GM04504 (cell line): Measurements from ENCODE around the gene SAMD5.

Source experiments
- DNase-seq: peaks from one replicate; pipeline ENCODE4 v3.0.0-alpha.2; 2012; ENCODE audit warnings: low read depth

SAMD5 gene

DNA sequence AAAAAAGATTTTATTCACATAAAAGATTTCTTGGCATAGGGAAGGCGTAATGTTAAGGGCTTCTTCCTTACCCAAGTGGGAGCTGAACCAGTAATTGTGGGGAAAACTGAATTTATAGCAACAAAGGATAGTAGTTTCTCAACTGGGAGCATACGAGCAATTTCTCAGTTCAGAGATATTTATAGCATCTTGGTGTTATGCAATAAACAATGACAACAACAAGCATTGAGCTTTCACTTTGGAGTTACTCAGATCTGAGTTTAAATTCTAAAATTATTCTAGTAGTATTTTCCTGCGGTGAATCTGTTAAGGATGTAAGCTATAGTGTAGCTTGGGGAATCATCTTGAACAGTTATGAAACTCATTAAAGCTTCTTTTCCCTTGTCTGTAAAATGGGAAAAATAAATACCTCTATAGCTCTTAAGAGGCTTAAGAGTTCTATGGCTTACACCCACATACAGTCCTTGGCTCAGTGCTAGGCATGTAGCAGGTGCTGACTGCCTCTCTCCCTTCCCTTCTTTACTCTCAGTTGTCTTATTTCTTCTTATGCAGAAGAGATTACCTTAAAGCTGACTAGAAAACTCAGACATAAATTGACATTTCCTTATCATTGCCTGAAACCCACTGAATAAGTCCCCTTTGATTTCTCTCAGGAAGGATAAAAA, 58.8 kb downstream of the SAMD5 start:
- DNase-seq, result no peak

DNA sequence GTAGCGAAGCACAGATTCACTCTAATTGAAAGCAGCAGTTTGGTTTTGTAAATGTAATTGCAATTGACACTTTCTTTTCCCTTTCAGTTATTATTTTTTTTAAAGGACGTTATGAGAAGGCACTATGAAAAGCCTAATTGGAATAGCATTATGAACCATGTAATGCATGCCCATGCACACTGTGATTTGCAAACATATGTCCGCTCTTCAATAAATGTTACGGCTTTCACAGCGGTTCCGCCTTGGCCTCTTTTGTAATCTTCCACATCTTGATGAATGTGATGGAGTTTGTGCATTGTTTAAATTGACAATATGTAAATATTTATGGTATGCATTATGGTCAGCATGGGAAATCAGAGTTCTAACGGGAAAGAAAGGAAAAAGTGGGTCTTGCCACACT, 61.3 kb downstream of the SAMD5 start:
- DNase-seq, result no peak

DNA sequence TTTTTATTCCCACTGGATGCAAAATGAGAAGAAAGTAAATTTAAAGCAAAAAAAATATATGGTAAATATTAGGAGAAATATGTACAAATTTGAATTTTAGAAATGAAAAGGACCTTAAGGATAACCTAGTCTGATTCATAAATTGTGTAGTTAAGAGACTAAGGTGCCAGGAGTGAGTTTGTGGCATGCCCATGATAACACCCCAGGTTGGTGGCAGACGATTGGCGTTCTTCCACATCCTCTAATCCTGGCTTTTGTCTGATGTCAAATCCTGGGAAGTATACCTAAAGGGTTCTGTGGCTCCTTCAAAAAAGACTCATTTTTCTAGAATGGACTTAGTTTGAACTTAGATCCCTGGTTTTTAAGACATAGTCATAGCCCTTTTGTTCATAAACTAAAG, 62.2 kb downstream of the SAMD5 start:
- DNase-seq, result no peak

DNA sequence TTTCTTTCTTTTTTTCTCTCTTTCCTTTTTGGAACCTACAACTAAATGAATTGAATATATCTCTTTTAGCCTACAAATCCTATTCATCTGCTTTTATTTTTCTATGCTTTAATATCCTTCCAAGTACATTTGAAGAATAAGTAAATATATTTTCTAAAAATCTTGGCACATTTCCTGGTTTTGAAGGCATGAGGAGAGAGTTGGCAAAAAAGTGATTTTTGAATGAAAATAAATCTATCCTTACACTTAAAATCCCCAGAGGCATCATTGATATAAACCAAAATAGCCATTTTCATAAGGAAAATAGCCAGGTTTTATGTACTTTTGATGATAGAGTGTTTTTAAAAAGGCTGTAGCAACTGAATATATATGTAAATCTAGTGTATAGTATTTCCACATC, 69.0 kb downstream of the SAMD5 start:
- DNase-seq, result no peak

DNA sequence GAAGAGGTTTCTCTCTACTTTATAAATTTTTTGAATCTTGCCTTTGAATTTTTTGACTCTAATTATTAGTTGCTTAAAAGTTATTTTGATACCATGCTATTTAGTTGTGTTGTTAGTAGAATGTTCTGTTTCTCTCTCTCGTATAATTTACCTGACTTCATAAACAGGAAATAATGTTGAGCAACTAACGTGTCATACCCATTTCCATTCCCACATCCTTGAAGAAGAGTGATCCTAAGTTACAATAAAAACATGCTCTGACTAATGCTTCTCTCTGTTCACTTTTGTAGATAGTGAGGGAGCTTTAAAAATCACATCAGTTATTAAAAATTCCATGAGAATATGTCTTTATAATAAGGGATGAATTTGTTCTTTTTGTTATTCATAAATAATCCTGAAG, 69.7 kb downstream of the SAMD5 start:
- DNase-seq, result no peak

DNA sequence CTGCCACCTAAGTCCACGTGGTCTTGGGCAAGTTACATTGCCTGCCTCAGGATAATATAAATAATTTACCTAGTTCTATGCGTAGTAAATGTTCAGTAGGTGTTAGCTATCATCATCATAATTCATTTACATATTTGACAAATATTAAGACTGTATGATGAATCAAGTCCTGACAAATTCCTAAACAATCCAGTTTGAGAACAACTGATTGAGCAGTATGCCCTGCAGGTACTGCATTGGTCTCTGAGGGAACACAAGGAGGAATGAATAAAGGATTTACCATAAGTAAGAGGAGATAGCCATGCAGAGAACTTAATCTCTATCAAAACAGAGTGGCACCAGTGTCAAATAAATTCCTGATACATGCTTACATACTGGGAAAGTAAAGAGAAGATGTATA, 70.4 kb downstream of the SAMD5 start:
- no peak for DNase-seq

DNA sequence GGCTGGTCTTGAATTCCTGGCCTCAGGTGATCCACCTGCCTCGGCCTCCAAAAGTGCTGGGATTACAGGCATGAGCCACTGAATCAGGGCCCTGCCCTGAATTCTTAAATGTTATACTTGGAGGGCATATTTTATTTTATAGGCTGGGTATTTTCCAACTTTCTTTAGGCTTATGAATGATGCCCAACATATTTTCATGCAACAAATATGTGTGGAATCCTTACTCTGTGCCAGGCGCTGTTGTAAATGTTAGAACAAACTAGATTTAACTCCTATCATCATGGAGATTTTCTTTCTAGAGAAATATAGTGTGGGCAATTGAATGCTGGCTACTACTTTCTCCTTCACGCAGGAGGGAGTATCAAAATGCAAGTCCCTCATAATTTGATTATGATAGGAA, 71.2 kb downstream of the SAMD5 start:
- no peak for DNase-seq

DNA sequence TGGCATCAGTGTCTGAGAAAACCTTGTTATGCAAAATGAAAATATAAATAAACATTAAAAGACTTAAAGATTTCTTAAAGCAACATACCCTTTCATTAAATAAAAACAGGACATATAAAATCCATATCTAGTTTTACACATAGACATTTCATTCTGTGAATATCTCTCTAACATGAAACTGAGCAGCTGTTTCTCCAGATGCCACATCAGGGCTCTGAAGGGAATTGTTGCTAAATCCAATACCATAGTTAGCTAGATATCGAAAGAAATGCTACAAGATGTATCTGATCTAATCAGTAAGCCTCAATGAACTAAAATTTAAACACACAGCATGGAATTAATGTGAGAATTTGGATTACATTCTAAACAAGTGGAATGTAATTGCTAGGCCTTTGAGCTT, 74.5 kb downstream of the SAMD5 start:
- DNase-seq, result no peak

DNA sequence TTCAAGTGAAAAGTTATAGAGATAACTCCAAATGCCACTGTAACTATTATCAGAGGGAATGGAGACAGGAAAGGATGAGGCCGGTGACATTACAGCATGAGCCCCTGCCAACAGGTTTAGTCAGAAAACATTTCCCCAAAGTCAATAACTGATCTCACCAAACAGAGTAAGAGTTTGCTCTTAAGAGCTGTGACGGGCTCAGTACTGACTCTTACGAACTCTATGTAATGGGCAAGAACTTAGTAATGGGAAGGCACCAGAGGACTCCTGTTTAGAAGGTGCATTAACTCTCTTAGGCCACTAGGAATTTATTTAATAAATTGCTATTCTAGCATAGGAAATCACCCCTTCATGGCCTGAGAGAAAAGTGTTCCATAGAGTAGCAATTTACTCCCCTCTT, 76.8 kb downstream of the SAMD5 start:
- DNase-seq, result no peak

DNA sequence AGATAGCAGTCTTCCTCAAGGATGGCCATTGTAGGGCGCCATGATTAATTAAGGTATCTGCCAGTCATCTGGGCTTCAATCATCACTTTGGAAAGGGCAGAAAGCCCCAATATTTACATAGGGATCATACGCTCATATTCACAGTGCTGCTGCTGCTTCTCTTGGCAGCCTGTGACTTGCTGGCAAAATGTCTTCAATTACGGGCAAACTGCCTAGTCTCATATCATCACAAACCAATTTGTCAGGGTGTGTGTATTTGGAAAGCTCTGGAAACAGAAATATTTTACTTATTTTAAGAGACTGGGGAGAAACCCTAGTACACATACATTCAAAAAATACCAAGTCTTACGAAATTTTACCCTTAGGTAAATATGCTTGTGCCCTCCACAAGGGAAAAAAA, 77.6 kb downstream of the SAMD5 start:
- no peak for DNase-seq

DNA sequence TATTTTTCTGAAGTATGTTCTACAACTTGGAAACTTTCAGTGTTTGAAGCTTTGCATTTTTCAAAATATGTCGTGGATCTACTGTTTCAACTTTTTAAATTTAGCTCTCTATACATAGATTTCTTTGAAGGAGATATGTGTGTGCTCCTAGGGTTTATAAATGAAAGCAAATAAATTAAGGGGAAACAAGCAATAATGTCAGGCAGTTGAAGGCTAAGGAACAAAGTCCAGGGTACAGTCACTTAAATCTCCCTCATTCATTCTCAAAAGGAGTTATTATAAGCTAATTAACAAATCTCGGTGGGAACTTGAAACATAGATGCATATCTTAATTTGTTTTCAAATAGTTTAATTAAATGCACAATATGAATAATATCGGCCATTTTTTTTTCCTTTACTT, 79.4 kb downstream of the SAMD5 start:
- DNase-seq, result no peak

DNA sequence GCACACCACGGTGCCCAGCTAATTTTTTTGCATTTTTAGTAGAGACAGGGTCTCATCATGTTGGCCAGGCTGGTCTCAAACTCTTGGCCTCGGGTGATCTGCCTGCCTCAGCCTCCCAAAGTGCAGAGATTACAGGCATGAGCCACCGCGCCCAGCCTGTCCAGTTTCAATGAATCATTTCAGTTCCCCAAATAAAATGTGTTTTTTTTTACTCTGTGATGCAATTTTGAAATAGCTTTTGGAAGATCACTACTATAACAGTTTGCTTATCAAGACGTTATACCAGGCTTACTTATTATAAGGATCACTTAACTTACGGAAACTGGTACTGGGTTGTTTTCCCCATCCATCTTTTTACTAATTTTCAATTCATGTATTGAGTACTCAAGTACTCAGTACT, 80.0 kb downstream of the SAMD5 start:
- DNase-seq, result no peak

DNA sequence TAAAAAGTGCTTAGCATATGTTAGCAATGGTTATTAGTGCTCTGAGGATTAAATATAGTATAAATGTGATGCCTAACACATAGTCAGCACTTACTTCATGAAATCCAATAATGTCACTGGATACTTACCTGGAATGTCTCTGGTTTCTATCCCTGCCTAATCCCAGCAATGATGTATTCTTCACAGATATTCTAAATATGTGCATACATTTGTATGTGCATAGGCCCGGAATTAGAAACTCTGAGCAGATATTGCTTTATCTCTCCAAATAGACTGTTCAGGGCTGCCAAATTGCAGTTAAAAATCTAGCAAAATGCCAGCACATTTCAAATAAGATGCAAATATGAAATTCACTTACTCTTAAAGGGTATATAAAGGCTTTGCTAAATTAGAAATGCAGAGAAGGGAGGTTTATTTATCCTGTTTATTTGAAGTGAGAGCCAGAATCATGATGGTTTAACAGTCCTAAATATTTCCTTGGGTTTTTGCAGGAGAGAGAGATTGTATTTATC, 81.3 kb downstream of the SAMD5 start:
- no peak for DNase-seq

DNA sequence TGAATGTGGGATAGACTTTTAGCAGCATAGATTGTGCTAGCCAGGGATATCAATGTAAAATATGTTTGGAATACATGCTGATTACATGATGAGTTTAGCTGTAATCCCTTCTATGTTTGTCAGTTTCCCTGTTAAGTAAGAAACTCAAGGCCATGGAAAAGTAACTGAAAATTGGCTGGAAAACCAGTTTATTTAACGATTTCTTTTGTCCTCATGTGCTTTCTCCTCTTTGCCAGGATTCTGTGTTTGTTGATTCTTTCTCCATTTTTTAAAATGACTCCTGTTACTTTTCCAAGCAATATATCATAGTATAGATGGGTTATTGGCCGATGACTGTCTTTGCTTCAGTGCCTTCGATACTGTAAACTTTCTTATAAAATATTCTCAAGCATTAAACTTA, 87.5 kb downstream of the SAMD5 start:
- DNase-seq, result no peak

DNA sequence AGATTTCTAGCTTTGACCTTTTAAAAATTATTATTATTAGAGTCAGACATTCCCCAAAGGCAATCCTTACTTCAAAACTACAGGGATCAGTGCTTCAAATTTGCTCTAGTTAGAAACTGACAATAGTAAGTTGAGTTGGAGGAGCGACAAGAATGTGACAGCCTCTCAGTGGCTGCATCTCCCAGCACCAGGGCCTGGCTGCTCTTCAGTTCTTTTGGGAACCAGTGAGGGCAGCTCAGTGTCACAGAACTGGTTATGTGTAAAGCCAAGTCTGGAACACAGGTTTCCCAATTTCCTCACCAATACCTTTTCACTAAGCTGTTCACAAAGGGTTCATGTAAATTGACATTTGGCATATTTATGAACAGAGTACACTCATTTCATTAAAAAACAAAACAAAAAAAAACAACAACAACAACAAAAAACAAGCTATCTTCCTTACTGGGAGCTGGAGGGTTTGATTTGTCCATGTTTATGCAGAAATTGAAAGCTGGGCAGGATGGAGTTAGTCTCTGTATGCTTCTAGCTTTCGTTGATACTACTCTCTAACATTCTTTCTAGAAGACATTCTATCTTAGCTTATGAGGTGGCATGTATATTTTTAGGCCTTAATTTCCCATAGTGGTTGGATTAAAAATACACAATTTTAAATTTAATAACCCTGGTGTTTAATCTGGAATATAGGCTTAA, 95.0 kb downstream of the SAMD5 start:
- no peak for DNase-seq

DNA sequence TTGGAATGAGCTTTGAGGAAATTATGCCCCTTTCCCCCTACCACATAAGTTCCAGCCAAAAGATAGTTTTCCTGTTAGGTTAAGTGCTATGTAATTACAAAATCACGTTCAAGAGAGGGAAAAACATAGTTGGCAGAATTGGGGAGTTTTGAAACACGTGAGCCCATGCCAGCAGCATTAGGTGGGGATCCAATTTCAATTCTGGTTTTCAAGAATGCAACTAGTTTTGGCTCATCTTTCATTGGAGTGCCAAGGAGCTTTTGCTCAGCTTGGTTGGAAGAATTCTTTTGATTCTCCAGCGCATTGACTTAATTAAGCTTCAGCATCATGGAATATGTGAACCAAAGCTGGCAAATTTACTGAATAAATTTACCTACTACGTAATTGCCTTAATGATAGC, 95.9 kb downstream of the SAMD5 start:
- DNase-seq, result no peak

DNA sequence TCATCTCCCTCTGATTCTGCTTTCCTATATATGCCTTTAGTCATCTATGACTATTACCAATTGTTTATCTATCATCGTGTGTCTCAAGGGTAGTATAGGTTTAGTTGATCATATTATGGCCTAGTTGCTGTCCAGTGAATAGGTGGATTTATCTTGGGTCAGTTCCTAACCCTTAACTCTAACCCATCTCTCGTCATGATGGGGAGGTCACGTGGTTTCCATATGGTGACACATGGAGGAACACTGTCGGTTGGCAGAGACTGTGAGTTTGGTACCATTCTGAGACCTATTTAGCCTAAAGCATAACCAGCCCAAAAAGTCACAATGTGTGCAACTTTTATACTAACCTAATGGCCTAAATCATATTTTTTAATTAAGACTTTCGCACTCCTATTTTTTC, 103.5 kb downstream of the SAMD5 start:
- no peak for DNase-seq

DNA sequence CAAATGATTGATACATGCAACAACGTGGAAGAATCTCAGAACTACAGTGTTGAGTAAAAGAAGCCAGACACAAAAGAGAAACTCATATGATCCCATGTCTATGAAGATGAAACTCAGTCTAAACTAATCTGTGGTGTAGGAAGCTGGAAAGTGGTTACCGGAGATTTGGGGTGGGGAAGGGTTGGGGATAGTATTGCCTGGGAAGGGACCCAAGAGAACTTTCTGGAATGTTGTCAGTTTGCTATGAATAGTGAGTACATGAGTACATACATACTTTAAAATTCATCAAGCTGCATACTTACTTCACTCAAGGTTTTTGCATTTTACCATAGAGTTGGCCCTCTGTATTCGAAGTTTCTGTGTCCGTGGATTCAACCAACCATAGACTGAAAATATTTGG, 106.0 kb downstream of the SAMD5 start:
- no peak for DNase-seq

DNA sequence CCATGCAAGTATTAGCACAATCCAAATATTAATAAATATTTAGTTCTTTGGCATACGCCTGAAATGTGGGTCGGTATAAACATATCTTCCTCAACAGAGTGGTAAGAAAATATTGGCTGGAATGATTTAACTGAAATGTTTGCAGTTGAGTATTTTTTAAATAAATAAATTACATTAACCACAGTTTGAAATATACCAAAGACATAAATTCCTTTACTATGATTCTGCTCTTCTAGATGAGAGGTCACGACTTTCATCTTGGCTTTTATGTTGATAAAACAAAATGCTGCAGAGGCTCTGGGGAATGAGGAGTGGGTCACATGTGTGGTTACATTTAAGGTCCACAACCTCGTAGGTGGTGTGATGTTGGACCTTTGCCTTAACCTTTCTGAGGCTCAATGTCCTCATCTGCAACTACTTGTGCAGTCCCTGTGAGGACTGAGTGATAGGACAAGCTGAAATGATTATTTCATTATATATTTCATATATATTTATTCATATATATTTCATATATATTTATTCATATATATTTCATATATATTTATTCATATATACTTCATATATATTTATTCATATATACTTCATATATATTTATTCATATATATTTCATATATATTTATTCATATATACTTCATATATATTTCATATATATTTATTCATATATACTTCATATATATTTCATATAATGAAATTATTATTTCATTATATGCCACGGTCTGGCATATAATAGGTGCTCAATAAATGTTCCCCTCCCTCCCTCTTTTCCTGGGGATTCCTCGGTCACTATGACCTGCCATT, 107.4 kb downstream of the SAMD5 start:
- DNase-seq, result no peak

DNA sequence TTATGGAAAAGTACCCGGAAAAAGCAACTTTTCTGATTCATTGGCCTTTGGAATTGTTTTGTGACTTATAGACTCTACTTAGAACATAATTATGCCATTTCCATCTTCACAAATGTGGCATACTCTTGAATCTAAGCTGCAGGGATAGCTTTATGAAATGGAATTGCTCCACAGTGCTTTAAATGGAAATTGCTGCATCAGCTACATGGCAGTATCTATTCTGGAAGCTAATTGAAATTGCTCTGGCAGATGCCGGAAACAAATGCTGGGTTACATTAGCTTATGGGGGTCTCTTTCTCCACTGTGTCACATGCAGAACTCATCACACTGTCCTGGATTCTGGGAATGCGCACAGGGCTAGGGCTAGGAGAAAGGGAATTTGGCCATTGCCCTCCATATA, 108.9 kb downstream of the SAMD5 start:
- no peak for DNase-seq

DNA sequence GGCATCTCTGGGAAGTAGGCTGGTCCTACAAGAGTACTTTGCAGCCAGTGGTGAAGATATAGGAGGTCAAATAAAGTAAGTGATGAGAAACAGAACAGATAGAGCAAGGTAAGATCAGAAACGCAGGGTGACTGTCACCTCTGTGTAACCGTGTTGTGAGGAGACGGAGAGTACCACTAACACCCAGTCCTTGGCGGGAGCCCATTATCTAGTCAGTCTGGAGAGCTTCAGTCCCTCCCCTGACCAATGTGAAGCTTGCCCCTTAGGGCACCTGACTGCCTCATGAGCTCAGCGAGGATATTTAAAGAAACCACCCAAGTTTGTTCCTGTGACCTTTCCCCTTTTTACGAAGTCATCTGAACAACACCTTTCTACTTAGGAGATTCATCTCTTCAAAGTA, 110.0 kb downstream of the SAMD5 start:
- DNase-seq, result no peak

DNA sequence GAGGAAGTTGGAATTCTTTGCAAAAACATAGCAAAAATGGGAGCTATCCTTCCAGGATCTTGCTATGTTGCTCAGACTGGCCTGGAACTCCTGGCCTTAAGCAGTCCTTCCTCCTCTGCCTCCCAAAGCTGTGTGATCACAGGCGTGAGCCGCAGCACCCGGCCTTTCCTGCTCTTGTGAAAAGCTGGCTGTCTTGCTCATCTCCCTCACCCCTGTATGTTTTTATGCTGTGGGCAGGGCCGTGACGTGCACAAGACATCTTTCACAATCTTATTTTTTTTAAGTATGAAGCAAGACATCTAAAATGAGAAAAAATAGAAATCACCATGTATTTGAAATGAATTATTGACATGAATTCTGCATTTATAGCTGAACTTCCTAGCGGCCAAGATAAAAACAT, 110.4 kb downstream of the SAMD5 start:
- DNase-seq, result no peak
